PC-3 (cell line): ENCODE data around the gene TNRC6C. TPM values are rescaled to one million over a fixed set of nuclear protein-coding genes. Genes with fewer than 3 reads are reported as not detected.

Source experiments
- ATAC-seq: fragments of 200-7000 bp; cut with Tn5 transposase; 2 replicates; pipeline ENCODE4 v1.9.1; 2020; ENCODE audit warnings: mild to moderate bottlenecking, moderate library complexity
- BruUV-seq: library from RNA; stranded (reverse); fragments of 400-500 nt; replicated peaks from 2 replicates; lab custom pipeline; 2021; lab: Mats Ljungman, UMichigan
- CTCF ChIA-PET: fragments of 300-600 bp; sonication (Branson Sonifier 250); formaldehyde crosslinking; loops from one replicate; lab custom pipeline; 2022; ENCODE audit warnings: antibody characterized with exemption; lab: Charles Lee
- POLR2A ChIA-PET: fragments of 300-600 bp; sonication (Branson Sonifier 250); formaldehyde crosslinking; loops from one replicate; lab custom pipeline; 2022; ENCODE audit warnings: antibody characterized with exemption; ENCODE audit not compliant: unreplicated experiment; lab: Charles Lee
- DNase-seq: peaks from one replicate; pipeline ENCODE4 v3.0.0-alpha.2; 2015
- H2AFZ ChIP-seq: fragments of 300-600 bp; sonication (generic); 2 replicates; pipeline ENCODE4 v1.6.0; 2016; ENCODE audit warnings: antibody characterized with exemption, low read length
- H3F3A ChIP-seq: fragments of 300-600 bp; sonication (generic); one replicate; pipeline ENCODE4 v1.6.0; 2017; ENCODE audit warnings: antibody characterized with exemption, low read length, control low read depth, mild to moderate bottlenecking; ENCODE audit not compliant: unreplicated experiment
- H3K27ac ChIP-seq: fragments of 300-600 bp; sonication (generic); 2 replicates; pipeline ENCODE4 v1.5.1; 2016; ENCODE audit warnings: mild to moderate bottlenecking, low read length
- H3K27me3 ChIP-seq: fragments of 300-600 bp; sonication (generic); 2 replicates; pipeline ENCODE4 v1.6.1; 2016; ENCODE audit warnings: low read length, mixed read lengths
- H3K36me3 ChIP-seq: fragments of 300-600 bp; sonication (generic); 2 replicates; pipeline ENCODE4 v1.6.1; 2016; ENCODE audit warnings: low read depth, mixed run types, low read length, mixed read lengths
- H3K4me1 ChIP-seq: fragments of 300-600 bp; sonication (generic); 2 replicates; pipeline ENCODE4 v1.5.1; 2016; ENCODE audit warnings: low read length; ENCODE audit not compliant: insufficient read depth
- H3K4me2 ChIP-seq: fragments of 300-600 bp; sonication (generic); 2 replicates; pipeline ENCODE4 v1.6.0; 2016; ENCODE audit warnings: low read length
- H3K4me3 ChIP-seq: fragments of 300-600 bp; sonication (generic); 2 replicates; pipeline ENCODE4 v1.5.1; 2016; ENCODE audit warnings: mild to moderate bottlenecking, low read length, mixed read lengths
- H3K79me2 ChIP-seq: fragments of 300-600 bp; sonication (generic); 2 replicates; pipeline ENCODE4 v1.6.1; 2017; ENCODE audit warnings: low read length, mixed read lengths
- H3K9ac ChIP-seq: fragments of 300-600 bp; sonication (generic); 2 replicates; pipeline ENCODE4 v1.6.0; 2016; ENCODE audit warnings: mild to moderate bottlenecking, low read length
- H3K9me2 ChIP-seq: fragments of 300-600 bp; sonication (generic); replicated peaks from 2 replicates; pipeline ENCODE4 v1.6.1; 2016; ENCODE audit warnings: mixed run types, low read length, mixed read lengths
- H3K9me3 ChIP-seq: fragments of 300-600 bp; sonication (generic); 2 replicates; pipeline ENCODE4 v1.6.1; 2016; ENCODE audit warnings: low read length, mixed read lengths
- H4K20me1 ChIP-seq: fragments of 300-600 bp; sonication (generic); 2 replicates; pipeline ENCODE4 v1.6.1; 2016; ENCODE audit warnings: low read length, mixed read lengths
- EZH2 ChIP-seq: fragments of 300-600 bp; sonication (generic); IDR thresholded peaks from one replicate; pipeline ENCODE4 v1.6.1; 2017; ENCODE audit warnings: antibody characterized with exemption, mild to moderate bottlenecking, low read length; ENCODE audit not compliant: unreplicated experiment
- EZH2phosphoT487 ChIP-seq: fragments of 300-600 bp; sonication (generic); IDR thresholded peaks from 2 replicates; pipeline ENCODE4 v1.6.1; 2018; ENCODE audit warnings: mild to moderate bottlenecking, antibody characterized with exemption, low read length, borderline replicate concordance
- intact Hi-C: fragments of 100-400 bp; cut with micrococcal nuclease; formaldehyde crosslinking; loops from 2 replicates; pipeline ENCODE4 v1.9.0; 2023
- total RNA-seq: library from RNA; depleted of rRNA; stranded (reverse); fragments of >200 nt; gene quantifications from 2 replicates; pipeline ENCODE4 v1.2.3, GENCODE V29; 2014
- TF ChIP-seq, protein P1 (sequence below): fragments of 300-600 bp; sonication (generic); conservative IDR thresholded peaks from 2 replicates; pipeline ENCODE4 v1.5.1; 2017; ENCODE audit warnings: antibody characterized with exemption, low read depth, mild to moderate bottlenecking, low read length

The TNRC6C gene
- total RNA-seq, 1 experiment from 2014 or later: 5.3 TPM

DNA sequence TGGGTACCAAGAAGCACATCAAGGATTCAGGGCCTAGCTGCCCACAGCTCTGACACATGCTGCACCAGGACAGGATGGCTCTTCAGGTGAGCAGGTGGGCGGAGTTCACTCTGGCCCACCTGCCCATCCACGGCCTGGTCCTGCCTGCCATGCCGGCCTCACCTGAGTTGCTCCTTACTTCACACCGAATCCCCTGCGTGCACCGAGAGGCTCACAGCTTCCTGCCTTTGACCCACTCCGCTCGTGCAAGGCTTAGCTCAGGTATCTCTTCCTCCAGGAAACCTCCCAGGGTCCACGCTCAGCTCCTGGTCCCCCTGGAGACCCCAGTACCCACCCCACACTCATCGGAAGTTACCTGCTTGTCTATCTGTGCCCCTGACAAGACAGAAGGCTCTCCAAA is 21.6 kb upstream of the TNRC6C start:
- intact Hi-C loops: no loop called here
- Histone ChIP-seq H3K9ac (no peak overlapping the region), H3K27ac (no peak overlapping the region), H3K4me1 (no peaks in the 10 kb centered on the region), H3K4me2 (no peak overlapping the region), H3K9me2 (no peaks in the 10 kb centered on the region), H3K9me3 (no peaks in the 10 kb centered on the region), H2AFZ (no peak overlapping the region), H4K20me1 (no peaks in the 10 kb centered on the region), H3K36me3 (no peaks in the 10 kb centered on the region), H3K4me3 (no peak overlapping the region), H3K79me2 (no peaks in the 10 kb centered on the region), H3K27me3 (peaks cover 81% of the 10 kb centered on the region), H3F3A (no peaks in the 10 kb centered on the region)
- DNase-seq (no peak), ATAC-seq (no peak)
- ChIA-PET CTCF (no interaction called here), POLR2A (no interaction called here)
- TF ChIP-seq, protein P1, sequence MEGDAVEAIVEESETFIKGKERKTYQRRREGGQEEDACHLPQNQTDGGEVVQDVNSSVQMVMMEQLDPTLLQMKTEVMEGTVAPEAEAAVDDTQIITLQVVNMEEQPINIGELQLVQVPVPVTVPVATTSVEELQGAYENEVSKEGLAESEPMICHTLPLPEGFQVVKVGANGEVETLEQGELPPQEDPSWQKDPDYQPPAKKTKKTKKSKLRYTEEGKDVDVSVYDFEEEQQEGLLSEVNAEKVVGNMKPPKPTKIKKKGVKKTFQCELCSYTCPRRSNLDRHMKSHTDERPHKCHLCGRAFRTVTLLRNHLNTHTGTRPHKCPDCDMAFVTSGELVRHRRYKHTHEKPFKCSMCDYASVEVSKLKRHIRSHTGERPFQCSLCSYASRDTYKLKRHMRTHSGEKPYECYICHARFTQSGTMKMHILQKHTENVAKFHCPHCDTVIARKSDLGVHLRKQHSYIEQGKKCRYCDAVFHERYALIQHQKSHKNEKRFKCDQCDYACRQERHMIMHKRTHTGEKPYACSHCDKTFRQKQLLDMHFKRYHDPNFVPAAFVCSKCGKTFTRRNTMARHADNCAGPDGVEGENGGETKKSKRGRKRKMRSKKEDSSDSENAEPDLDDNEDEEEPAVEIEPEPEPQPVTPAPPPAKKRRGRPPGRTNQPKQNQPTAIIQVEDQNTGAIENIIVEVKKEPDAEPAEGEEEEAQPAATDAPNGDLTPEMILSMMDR: no peak
- TF ChIP-seq EZH2 (no peak), EZH2phosphoT487 (no peak)
- BruUV-seq: no TSS peak

DNA sequence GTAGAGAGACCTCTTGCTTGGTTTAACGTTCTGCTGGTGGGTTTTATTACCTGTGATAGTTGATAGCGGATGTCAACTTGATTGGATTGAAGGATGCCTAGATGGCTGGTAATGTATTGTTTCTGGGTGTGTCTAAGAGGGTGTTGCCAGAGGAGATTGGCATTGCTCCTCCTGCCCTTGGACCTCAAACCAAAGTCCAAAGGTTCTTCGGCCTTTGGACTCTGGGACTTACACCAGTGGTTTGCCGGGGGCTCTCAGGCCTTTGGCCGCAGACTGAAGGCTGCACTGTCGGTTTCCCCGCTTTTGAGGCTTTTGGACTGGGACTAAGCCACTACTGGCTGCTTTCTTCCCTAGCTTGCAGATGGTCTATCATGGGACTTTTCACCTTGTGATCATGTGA is 17.5 kb upstream of the TNRC6C start:
- POLR2A ChIA-PET: no interaction called here
- no peak overlapping the region for H3K4me2 ChIP-seq
- peaks cover 90% of the 10 kb centered on the region for H3K27me3 ChIP-seq
- intact Hi-C loops: no loop called here
- no peaks in the 10 kb centered on the region for H3K9me2 ChIP-seq
- no peaks in the 10 kb centered on the region for H3K79me2 ChIP-seq
- H4K20me1 ChIP-seq: no peaks in the 10 kb centered on the region
- no peaks in the 10 kb centered on the region for H3K9me3 ChIP-seq
- no peak overlapping the region for H3K4me3 ChIP-seq
- no peaks in the 10 kb centered on the region for H3K36me3 ChIP-seq
- H2AFZ ChIP-seq: no peak overlapping the region
- BruUV-seq: no TSS peak
- no peak overlapping the region for H3K9ac ChIP-seq
- H3F3A ChIP-seq: no peaks in the 10 kb centered on the region
- DNase-seq: no peak
- no peak for ATAC-seq
- TF ChIP-seq EZH2phosphoT487 (no peak), EZH2 (no peak)
- TF ChIP-seq, protein P1: no peak
- H3K27ac ChIP-seq: no peak overlapping the region
- no peaks in the 10 kb centered on the region for H3K4me1 ChIP-seq
- CTCF ChIA-PET: no interaction called here

DNA sequence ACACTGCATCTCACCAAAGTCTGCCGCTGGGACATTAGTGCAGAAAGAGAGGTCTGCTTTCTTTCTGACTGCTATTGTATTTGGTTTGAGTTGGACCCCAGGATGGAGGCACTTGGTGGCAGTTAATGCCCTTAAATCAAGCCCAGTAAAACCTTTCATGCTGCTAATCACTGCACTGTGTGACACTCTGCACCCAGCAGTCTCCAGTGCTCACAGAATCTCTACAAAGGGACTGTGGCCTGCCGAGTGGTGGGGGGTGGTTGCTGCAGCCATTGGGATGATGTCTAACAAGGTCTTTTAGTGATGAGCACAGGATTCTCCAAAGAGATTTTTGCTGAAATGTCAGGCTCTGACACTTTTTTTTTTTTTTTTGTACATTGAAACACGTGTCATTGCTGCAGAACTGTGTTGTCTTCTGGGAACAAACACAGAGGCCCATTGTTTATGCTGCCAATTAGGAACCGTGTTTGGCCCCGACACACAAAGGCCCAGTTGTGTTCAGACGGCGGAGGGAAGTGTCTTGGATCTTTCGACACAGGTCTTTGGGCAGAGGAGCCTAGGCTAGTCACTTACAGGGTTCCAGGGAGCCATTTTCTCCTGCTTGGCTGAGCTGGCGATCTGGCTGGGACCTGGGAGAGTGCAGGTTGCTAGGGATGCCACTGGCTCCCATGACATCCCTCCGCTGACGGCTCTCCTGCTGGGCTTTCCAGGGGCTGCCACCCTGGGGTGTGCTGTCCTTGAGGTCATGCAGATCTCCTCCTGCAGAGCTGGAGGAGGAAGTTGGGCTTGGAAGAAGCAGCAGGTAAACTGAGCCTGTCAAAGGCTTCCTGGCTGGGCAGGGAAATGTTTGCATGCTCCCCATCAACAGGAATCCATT is 16.2 kb upstream of the TNRC6C start:
- H3K9me2 ChIP-seq: no peaks in the 10 kb centered on the region
- no peaks in the 10 kb centered on the region for H3K4me1 ChIP-seq
- ChIA-PET CTCF (no interaction called here), POLR2A (no interaction called here)
- no TSS peak for BruUV-seq
- H3K27ac ChIP-seq: no peak overlapping the region
- no peak overlapping the region for H3K4me2 ChIP-seq
- no peak for TF ChIP-seq EZH2
- no peaks in the 10 kb centered on the region for H3K79me2 ChIP-seq
- no peaks in the 10 kb centered on the region for H3K36me3 ChIP-seq
- H2AFZ ChIP-seq: no peak overlapping the region
- DNase-seq (no peak), ATAC-seq (no peak)
- H3F3A ChIP-seq: no peaks in the 10 kb centered on the region
- H3K4me3 ChIP-seq: no peak overlapping the region
- no peaks in the 10 kb centered on the region for H3K9me3 ChIP-seq
- peaks cover 83% of the 10 kb centered on the region for H3K27me3 ChIP-seq
- H4K20me1 ChIP-seq: no peaks in the 10 kb centered on the region
- intact Hi-C loops: no loop called here
- no peak overlapping the region for H3K9ac ChIP-seq
